COLO668 (cell line): ENCODE measurements around the gene SERHL2.
"Not testable (repeated sequence)": the region's sequence is repeated elsewhere in the genome, so short reads cannot be mapped to it uniquely, and the experiment has no call there.

ENCODE experiments used
- DNase-seq: peaks from one replicate; lab custom pipeline; 2025; ENCODE audit not compliant: unreplicated experiment; lab: John Stamatoyannopoulos, UW

SERHL2 gene

DNA sequence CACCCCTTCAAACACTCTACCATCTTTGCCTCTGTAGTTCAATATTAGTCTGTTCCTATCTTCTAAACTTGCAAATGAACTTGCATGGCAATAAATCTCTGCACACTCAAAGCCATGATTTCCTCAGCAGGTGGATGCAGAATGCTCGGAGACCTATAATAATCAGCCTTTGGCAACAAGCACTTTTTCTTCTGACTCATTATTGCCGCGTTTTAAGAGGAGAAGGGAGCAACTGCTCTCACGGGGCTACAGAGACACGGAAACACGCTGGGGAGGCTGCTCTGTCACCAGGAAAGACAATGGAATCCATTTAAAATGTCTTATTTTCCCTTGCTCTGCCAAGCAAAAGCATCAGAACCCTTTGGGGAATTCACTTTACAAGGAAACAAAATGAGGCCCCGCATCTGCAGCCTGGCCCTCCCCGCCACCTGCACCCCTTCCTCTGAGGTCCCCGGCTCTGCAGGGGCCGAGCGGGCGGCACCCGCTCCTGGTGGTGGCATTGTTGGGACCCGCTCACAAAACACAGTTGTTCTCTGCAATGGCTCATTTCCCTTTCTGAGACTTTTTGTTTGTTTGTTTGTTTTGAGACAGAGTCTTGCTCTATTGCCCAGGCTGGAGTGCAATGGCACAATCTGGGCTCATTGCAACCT is 18.5 kb upstream of the SERHL2 start:
- not testable (repeated sequence) for DNase-seq

DNA sequence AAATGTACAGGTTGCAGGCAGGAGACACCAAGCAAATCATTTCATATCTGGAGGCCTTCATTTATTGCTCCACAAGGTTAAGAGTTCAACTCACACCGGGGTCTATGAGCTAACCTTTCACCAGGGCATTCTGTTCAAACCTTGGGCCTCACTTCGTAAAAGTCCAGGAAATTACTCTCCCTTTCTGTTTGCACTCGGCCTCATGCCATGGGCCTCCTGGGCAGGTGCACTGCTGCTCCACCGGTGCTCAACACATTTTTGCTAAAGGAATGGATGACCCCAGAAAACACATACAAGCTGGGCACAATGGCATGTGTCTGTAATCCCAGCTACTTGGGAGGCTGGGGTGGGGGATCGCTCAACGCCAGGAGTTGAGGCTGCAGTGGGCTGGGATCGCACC is 17.6 kb upstream of the SERHL2 start:
- DNase-seq = no peak

DNA sequence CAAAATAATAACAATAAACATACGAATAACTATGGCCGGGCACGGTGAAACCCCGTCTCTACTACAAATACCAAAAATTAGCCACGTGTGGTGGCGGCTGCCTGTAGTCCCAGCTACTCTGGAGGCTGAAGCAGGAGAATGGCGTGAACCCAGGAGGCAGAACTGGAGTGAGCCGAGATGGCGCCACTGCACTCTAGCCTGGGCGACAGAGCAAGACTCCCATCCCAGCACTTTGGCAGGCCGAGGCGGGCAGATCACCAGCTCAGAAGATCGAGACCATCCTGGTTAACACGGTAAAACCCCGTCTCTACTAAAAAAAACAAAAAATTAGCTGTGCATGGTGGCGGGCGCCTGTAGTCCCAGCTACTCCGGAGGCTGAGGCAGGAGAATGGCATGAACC is 17.1 kb upstream of the SERHL2 start:
- not testable (repeated sequence) for DNase-seq

DNA sequence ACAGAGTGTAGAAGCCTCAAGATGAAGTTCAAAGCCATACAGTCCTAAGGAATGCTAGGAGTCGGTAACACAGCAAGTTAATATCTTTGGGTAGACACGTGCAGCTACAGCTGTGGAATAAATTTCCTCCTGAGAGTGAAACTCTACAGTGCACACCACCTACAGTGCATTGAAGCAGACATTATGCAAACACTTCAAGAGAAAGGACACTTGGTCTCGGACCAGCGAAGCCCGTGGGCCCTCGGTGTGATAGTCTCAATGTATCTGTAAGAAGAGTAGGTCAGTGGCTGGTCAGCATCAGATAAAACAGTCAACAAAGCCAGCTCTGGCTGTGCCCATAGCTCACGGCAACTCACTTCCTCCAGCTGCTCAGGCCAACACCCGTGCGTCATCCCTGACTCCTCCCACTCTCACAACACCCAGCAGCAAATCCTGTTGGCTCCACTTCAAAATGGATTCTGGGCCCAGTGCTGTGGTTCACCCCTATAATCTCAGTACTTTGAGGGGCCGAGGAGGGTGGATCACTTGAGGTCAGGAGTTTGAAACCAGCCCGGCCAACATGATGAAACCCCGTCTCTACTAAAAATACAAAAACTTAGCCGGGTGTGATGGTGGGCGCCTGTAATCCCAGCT is 16.4 kb upstream of the SERHL2 start:
- DNase-seq = not testable (repeated sequence)

DNA sequence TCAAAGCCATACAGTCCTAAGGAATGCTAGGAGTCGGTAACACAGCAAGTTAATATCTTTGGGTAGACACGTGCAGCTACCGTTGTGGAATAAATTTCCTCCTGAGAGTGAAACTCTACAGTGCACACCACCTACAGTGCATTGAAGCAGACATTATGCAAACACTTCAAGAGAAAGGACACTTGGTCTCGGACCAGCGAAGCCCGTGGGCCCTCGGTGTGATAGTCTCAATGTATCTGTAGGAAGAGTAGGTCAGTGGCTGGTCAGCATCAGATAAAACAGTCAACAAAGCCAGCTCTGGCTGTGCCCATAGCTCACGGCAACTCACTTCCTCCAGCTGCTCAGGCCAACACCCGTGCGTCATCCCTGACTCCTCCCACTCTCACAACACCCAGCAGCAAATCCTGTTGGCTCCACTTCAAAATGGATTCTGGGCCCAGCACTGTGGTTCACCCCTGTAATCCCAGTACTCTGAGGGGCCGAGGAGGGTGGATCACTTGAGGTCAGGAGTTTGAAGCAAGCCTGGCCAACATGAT is 14.5 kb upstream of the SERHL2 start:
- DNase-seq = not testable (repeated sequence)

DNA sequence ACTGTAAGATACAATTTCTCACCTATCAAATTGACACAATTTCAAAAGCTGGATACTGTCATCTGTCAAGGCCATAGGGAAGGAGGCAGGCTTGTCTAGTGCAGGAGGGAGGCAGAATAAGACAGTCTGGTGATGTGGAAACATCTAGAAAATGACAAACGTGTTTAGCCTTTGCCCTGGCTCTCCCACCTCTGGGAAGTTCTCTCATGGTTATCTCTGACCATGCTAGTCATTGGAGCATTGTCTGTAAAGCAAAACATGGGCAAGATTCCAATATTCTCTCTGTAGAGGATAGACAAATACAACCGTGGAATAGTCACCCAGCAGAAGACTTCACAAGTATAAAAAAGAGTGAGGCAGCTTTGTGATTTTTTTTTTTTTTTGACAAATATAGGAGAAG is 9.1 kb upstream of the SERHL2 start:
- DNase-seq = no peak

DNA sequence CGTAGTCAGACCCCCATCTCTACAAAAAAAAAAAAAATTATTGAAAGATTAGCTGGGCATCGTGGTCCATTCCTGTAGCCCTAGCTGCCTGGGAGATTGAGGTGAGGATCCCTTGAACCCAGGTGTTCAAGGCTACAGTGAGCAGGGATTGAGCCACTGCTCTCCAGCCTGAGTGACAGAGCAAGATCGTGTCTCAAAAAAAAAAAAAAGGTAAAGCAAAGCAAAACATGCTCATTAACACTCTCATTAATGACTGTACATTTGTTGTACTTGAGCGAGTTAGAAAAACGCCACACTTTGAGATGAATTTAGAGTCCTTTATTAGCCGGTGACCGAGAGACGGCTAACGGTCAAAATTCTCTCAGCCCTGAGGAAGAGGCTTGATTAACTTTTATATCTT is 6.2 kb upstream of the SERHL2 start:
- DNase-seq = no peak

DNA sequence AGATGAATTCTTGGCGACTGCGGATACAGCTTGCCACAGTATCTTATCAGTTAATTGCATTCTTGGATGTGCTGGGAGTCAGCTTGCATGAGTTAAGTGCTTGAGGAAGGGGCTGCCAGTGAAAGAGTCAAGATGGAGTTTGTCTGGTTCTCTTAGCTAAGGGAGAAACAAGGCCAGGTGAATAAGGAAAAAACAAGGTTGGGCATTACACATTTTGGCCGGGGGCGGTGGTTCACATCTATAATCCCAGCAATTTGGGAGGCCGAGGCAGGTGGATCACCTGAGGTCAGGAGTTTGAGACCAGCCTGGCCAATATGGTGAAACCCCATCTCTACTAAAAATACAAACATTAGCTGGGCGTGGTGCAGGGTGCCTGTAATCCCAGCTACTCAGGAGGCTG is 5.6 kb upstream of the SERHL2 start:
- not testable (repeated sequence) for DNase-seq

DNA sequence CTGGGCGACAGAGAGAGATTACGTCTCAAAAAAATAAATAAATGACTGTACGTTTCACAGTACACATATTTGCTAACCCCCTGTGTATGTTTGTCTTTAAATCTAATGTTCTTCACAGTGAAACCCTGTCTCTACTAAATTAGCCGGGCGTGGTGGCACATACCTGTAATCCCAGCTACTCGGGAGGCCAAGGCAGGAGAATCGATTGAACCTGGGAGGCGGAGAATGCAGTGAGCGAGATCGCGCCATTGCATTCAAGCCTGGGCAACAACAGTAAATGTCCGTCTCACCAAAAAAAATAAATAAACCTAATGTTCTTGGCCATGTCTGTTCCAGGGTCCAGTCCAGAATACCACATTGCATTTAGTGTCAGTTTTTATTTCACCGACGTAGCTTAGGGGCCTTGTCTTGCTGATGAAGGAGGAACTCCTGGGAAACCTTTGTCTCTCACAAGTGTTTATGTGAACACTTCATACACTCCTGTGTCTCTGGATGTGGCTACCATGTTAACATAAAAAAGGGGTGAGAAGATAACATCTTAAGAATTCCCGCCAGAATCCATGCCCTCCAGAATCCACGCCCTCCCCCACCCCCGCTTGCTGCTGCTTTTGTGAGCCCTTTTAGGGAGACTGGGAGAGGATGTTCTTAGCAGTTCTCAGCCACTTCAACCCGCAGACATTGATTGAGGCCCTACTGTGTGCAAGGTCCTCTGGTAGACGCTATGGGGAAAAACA is 5.0 kb upstream of the SERHL2 start:
- no peak for DNase-seq

DNA sequence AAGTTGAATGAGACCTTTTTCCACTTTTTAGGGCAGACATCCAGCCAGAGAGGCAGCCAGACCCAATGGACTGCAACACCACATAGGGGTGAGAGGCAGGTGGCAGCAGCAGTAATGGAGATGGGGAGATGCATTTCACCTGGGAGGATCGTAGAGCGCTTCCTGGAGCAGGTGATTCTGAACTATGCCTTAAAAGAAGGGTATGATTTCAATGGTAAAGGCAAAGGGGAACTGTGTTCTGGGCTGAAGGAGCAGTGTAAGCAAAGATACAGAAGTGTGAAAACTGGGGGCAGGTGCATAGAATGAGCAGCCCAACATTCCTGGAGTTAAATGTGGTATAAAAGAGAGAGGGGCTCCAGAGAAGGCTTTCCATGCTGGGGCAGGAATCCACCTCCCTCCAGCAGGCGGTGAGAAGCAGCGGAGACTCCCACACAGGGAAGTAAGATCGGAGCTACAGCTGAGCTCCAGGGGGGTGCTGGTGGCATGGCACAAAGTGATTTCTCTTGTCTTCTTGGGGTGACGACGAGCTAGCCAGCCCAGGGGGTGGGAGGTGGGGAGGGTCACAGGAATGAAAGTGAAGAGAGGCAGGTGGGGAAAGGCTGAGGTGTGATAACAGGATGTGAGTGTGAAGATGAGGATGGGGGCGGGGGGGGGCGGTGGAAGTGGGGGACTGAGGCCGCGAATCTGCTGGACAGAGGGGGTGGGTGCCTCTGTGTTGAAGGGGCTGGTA is 4.3 kb upstream of the SERHL2 start:
- no peak for DNase-seq

DNA sequence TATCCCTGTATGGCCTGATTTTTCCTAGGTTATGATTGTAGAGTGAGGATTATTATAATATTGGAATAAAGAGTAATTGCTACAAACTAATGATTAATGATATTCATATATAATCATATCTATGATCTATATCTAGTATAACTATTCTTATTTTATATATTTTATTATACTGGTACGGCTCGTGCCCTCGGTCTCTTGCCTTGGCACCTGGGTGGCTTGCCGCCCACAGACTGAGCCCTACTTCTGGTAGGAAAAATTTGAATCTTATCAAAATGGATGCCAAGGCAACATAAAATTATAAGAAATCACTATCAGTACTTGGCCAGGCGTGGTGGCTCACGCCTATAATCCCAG is 1.5 kb upstream of the SERHL2 start:
- DNase-seq = not testable (repeated sequence)

DNA sequence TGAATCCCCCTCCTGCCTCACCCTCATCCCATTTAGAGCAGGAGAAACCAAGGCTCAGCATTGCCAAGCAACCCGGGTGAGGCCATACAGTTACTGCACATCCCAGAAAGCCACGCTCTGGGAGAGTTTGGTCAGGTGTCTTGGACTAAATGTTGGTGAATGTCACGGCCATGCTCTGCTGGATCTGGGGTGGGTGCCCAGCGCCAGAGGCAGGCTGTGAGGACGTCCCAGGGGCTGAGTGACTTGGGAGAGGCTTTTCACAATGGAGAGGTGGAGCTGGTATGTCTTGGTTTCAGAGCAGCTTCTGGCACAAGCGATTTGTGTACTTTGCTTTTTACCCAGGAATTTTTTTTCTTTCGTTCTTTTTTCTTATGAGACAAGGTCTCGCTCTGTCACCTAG is 6.6 kb downstream of the SERHL2 start:
- no peak for DNase-seq

DNA sequence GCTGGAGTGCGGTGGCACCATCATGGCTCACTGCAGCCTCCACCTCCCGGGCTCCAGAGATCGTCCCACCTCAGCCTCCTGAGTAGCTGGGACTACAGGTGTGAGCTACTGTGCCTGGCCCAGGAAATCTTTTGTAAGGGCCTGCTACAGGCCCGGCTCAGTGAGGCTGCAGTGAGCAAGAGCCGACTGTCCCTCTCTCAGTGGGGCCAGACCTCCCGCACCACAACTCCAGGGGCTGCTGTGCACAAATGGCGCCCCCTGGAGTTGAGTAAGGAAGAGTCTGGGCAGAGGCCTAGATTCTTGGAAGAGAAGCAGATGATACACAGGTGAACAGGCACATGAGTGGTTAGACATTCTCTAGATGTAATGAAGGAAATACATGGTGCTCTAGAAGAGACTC is 7.0 kb downstream of the SERHL2 start:
- DNase-seq = peak; percentile 12

DNA sequence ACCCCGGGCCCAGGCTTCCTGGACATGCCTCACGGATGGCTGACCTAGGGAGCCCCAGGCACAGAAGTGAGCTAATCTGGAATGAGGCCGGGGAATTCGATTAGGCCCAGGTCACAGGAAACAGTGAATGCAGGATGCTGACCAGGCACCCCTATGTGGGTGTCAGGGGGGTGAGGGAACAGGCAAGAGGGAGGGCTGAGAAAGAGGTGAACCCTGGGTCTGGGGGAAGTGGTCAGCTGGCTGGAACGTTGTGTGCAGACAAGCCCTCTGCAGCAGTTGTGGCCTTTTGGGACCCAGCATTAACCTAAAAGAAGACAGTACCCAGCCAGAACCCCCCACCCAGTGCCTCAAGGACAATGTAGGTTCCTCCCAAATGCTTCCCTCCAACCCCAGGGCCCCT is 8.1 kb downstream of the SERHL2 start:
- DNase-seq = no peak

DNA sequence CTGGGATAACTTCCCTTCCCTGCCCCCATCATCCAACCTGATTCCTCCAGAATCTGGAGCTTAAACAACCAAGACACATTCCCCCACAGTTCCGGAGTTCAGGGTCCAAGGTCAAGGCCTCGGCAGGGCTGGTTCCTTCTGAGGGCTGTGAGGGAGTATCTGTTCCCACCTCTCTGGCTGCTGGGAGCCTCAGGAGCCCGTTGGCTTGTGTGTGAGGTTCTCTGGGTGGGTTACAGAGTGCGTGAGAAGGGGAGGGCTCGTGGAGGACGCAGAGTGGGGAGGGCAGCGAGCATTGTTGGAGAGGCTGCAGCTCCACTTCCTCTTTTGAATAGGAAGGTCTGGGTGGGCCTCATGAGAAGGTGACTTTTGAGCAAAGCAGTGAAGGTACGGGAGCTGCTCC is 8.5 kb downstream of the SERHL2 start:
- no peak for DNase-seq

DNA sequence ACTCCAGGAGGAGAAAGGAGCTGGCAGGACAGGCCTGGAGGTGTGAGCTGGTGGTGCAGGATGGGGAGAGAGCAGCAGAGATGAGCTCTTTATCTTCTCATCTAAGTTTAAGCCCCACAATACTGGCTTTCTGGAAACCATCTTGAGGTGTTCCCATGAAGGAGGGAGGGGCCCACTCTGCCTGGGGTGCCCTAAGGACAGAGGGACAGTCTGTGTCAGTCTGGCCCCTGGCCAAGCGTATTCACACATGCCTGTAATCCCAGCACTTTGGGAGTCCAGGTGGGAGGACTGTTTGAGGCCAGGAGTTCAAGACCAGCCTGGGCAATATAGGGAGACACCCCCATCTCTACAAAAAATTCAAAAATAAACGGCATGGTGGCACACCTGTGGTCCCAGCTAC is 8.9 kb downstream of the SERHL2 start:
- no peak for DNase-seq

DNA sequence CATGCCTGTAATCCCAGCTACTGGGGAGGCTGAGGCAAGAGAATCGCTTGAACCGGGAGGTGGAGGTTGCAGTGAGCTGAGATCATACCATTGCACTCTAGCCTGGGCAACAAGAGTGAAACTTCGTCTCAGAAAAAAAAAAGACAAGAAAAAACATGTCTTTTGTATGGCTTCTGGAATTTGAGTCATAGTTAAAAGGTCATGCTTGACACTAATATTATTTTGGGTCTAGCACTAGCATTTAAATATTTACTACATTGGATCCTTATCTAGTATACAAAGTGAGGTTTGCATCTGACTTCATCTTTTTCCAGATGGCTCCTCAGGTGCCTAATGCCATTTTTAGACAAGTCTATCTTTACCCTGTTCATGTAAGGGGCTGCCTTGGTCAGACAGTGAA is 10.2 kb downstream of the SERHL2 start:
- not testable (repeated sequence) for DNase-seq

DNA sequence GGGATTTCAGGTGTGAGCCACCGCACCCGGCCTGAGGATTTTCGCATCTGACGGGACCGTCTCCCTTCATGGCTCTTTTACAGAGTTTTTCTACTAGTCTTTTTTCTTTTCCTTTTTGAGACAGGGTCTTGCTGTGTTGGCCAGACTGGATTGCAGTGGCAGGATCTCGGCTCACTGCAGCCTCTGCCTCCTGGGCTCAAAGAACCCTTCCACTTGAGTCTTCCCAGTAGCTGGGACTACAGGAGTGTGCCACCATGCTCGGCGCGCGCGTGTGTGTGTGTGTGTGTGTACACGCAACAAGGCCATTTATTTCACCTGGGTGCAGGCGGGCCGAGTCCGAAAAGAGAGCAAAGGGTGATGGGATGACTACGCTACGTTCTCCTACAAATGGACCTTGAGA is 10.9 kb downstream of the SERHL2 start:
- DNase-seq = no peak

DNA sequence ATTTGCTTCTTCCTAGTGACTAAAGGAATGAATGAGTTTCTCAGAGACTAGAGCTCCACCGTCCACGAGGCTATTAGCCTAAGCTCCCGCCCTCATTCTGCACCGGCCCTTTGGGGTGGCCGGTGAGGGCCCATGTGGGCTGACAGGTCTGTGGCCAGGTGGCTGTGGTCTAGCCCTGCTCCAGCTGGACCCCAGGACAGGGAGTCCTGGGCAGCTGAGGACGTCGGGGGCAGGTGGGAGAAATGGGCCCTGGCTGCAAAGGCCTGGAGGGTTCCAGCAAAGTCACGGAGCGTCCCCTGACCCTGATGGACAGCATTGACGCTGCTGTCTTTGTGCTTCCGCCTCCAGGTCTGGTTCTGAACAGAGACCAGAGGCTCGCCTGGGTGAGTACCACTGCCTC is 12.2 kb downstream of the SERHL2 start:
- no peak for DNase-seq

DNA sequence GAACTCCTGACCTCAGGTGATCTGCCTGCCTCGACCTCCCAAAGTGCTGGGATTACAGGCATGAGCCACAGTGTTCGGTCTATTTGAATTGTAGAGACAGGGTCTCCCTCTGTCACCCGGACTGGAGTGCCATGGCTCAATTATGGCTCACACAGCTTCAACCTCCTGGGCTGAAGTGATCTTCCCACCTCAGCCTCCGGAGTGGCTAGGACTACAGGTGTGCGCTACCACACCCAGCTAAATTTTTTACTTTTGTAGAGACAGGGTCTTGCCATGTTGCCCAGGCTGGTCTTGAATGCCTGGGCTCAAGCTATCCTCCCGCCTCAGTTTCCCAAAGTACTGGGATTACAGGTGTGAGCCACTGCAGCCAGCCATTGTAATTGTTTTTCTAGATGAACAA is 14.2 kb downstream of the SERHL2 start:
- not testable (repeated sequence) for DNase-seq

DNA sequence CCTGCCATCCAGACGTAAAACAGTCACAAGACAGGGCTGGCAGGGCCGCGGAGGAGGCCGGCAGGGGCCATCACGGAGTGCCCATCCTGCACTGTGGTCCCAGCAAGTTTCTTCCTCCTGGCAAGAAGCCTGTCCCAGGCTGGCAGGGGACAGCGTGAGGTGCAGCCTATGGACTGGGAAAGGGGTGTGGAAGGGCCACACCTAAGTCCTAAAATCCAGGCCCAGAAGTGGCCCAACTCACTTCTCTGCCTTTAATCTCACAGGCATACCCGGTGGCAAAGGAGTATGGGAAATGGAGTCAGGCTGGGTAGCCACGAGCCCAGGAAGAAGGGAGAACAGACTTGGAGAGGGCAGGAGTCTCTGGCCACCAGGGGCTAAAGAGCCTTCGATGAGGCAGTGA is 16.8 kb downstream of the SERHL2 start:
- DNase-seq = not testable (repeated sequence)

DNA sequence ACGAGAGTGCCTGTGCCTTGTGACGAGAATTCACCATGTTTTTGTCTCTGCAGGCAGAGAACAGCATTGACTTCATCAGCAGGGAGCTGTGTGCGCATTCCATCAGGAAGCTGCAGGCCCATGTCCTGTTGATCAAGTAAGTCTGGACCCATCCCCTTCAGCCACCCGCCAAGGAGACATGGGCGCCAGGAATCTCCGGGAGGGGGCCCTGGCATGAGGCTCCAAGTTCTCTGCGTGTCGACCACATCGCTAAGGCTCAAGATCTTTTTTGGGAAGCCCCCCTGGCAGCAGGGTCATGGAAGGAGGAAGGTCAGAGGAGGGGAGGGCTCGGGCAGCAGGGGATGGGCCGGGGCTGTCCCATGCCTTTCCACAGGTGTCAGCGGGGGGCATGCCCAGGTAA is 17.3 kb downstream of the SERHL2 start:
- not testable (repeated sequence) for DNase-seq
